Measurements from ENCODE around the gene ELMO1.

The ELMO1 gene

GRCh38 chr7:36810489-36810888 is 638.2 kb downstream of the ELMO1 start:
- Histone ChIP-seq H3K9ac (no peak overlapping the region), H3K36me3 (ENCODE audit: control insufficient read depth, insufficient read depth, low read length) (no peaks in the 10 kb centered on the region), H3K4me3 (ENCODE audit: low read depth, low read length) (no peak overlapping the region), H3K27ac (no peak overlapping the region), H3K27me3 (ENCODE audit: control insufficient read depth, insufficient read depth, low read length) (no peaks in the 10 kb centered on the region), H3K4me2 (ENCODE audit: low read length) (no peak overlapping the region), H3K79me2 (no peaks in the 10 kb centered on the region), H2AFZ (no peak overlapping the region), H3K4me1 (no peaks in the 10 kb centered on the region), H3K9me3 (ENCODE audit: control insufficient read depth, low read length) (no peaks in the 10 kb centered on the region)
- TF ChIP-seq, protein P1, sequence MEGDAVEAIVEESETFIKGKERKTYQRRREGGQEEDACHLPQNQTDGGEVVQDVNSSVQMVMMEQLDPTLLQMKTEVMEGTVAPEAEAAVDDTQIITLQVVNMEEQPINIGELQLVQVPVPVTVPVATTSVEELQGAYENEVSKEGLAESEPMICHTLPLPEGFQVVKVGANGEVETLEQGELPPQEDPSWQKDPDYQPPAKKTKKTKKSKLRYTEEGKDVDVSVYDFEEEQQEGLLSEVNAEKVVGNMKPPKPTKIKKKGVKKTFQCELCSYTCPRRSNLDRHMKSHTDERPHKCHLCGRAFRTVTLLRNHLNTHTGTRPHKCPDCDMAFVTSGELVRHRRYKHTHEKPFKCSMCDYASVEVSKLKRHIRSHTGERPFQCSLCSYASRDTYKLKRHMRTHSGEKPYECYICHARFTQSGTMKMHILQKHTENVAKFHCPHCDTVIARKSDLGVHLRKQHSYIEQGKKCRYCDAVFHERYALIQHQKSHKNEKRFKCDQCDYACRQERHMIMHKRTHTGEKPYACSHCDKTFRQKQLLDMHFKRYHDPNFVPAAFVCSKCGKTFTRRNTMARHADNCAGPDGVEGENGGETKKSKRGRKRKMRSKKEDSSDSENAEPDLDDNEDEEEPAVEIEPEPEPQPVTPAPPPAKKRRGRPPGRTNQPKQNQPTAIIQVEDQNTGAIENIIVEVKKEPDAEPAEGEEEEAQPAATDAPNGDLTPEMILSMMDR (IDR thresholded peaks at IDR 0.05): no peak

DNA sequence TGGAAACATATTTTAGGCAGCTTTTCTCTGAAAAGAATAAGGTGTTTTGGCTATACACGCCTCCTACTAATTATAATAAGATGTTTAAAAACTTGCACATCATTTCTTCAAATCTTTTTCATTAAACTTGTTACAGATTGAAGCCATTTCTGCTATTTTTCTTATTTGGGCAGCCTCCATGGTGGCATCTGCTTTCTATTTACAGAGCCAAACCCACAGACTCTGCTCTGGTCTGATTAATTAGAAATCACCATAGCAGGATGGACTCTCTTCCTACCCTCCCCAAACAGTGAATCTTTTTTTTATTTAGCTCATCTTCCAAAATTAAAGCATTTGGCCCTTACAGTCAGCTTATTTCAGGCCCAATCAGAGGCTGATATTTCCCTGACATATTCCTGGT is 638.6 kb downstream of the ELMO1 start:
- H3K27ac ChIP-seq: no peak overlapping the region
- no peaks in the 10 kb centered on the region for H3K9me3 ChIP-seq (ENCODE audit: control insufficient read depth, low read length)
- H2AFZ ChIP-seq: no peak overlapping the region
- no peaks in the 10 kb centered on the region for H3K4me1 ChIP-seq
- H3K27me3 ChIP-seq (ENCODE audit: control insufficient read depth, insufficient read depth, low read length): no peaks in the 10 kb centered on the region
- H3K9ac ChIP-seq: no peak overlapping the region
- no peak overlapping the region for H3K4me3 ChIP-seq (ENCODE audit: low read depth, low read length)
- H3K36me3 ChIP-seq (ENCODE audit: control insufficient read depth, insufficient read depth, low read length): no peaks in the 10 kb centered on the region
- no peak overlapping the region for H3K4me2 ChIP-seq (ENCODE audit: low read length)
- TF ChIP-seq, protein P1 (IDR thresholded peaks at IDR 0.05): no peak
- H3K79me2 ChIP-seq: no peaks in the 10 kb centered on the region

DNA sequence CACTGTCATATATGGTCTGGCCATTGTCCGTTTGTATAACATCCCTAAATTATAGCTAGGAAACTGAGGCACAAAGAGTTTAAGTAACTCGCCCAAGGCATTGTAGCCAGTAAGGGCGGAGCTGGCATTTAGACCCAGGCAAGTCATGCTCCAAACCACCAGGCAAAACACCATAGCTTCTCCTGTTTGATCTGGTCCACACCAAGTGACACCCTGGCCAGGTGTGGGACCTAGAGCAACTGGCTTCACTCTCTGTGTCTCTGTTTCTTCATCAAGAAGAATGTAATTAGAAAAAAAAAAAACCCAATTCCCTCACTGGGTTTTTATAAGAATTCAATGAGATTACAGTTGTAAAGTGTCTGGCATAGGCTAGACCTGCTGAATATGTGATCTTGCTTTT is 639.2 kb downstream of the ELMO1 start:
- H3K27ac ChIP-seq: no peak overlapping the region
- no peaks in the 10 kb centered on the region for H3K27me3 ChIP-seq (ENCODE audit: control insufficient read depth, insufficient read depth, low read length)
- TF ChIP-seq, protein P1 (IDR thresholded peaks at IDR 0.05): no peak
- no peaks in the 10 kb centered on the region for H3K9me3 ChIP-seq (ENCODE audit: control insufficient read depth, low read length)
- H3K4me3 ChIP-seq (ENCODE audit: low read depth, low read length): no peak overlapping the region
- H3K4me2 ChIP-seq (ENCODE audit: low read length): no peak overlapping the region
- no peak overlapping the region for H2AFZ ChIP-seq
- H3K79me2 ChIP-seq: no peaks in the 10 kb centered on the region
- no peaks in the 10 kb centered on the region for H3K4me1 ChIP-seq
- no peak overlapping the region for H3K9ac ChIP-seq
- H3K36me3 ChIP-seq (ENCODE audit: control insufficient read depth, insufficient read depth, low read length): no peaks in the 10 kb centered on the region

DNA sequence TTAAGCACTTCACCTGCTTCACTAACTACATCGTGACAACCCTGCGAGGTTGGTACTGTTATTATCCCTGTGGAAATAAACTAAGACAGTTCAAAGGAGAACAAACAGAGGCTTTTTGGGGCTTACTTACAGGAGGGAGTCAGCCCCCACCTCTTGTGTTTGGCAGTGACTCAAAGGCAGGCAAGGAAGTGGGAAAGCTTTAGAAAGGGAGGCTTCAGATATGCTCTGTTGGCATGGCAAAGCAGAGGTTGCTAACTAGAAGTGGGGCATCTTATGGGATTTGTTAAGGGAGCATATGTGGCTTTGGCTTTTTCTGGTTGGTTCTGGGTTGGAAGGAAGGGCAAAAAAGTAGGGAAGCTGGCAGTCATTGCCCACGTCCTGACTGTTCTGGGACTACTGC is 639.6 kb downstream of the ELMO1 start:
- Histone ChIP-seq H3K9ac (no peak overlapping the region), H3K79me2 (no peaks in the 10 kb centered on the region), H3K9me3 (ENCODE audit: control insufficient read depth, low read length) (no peaks in the 10 kb centered on the region), H3K4me2 (ENCODE audit: low read length) (no peak overlapping the region), H3K36me3 (ENCODE audit: control insufficient read depth, insufficient read depth, low read length) (no peaks in the 10 kb centered on the region), H2AFZ (no peak overlapping the region), H3K4me3 (ENCODE audit: low read depth, low read length) (no peak overlapping the region), H3K27me3 (ENCODE audit: control insufficient read depth, insufficient read depth, low read length) (no peaks in the 10 kb centered on the region), H3K27ac (no peak overlapping the region), H3K4me1 (no peaks in the 10 kb centered on the region)
- TF ChIP-seq, protein P1 (IDR thresholded peaks at IDR 0.05): no peak

- no peak overlapping the region for H3K4me3 ChIP-seq (ENCODE audit: low read depth, low read length)
- TF ChIP-seq, protein P1 (IDR thresholded peaks at IDR 0.05): no peak
- no peaks in the 10 kb centered on the region for H3K27me3 ChIP-seq (ENCODE audit: control insufficient read depth, insufficient read depth, low read length)
- no peaks in the 10 kb centered on the region for H3K4me1 ChIP-seq
- no peak overlapping the region for H2AFZ ChIP-seq
- H3K9ac ChIP-seq: no peak overlapping the region
- no peaks in the 10 kb centered on the region for H3K79me2 ChIP-seq
- H3K36me3 ChIP-seq (ENCODE audit: control insufficient read depth, insufficient read depth, low read length): no peaks in the 10 kb centered on the region
- H3K9me3 ChIP-seq (ENCODE audit: control insufficient read depth, low read length): no peaks in the 10 kb centered on the region
- no peak overlapping the region for H3K4me2 ChIP-seq (ENCODE audit: low read length)
- no peak overlapping the region for H3K27ac ChIP-seq
Measured at GRCh38 chr7:36806891-36807290, 641.8 kb downstream of the ELMO1 start.
